Keratinocyte (primary cell): ENCODE results near the gene NAA10. TPM values are rescaled to one million over a fixed set of nuclear protein-coding genes. Genes with fewer than 3 reads are reported as not detected.

Source experiments
- DNase-seq: peaks from one replicate; pipeline ENCODE4 v3.0.0-alpha.2; 2011; ENCODE audit warnings: low read depth, missing footprints, low spot score
- FAIRE-seq: peaks from 2 replicates; lab custom pipeline; 2011; peaks lifted over from hg19 to GRCh38; lab: Jason Lieb, UNC
- H2AFZ ChIP-seq: 2 replicates; pipeline ENCODE4 v1.6.0; 2012; ENCODE audit warnings: low read length, control low read depth, inconsistent platforms; ENCODE audit not compliant: control insufficient read depth
- H3K27ac ChIP-seq: 2 replicates; pipeline ENCODE4 v1.5.1; 2011; ENCODE audit warnings: low read length; ENCODE audit not compliant: control insufficient read depth, insufficient read depth
- H3K27me3 ChIP-seq: 3 replicates; pipeline ENCODE4 v1.6.0; 2011; ENCODE audit warnings: low read length; ENCODE audit not compliant: control insufficient read depth, insufficient read depth; ENCODE audit errors: extremely low read depth
- H3K36me3 ChIP-seq, 2 experiments: 2 replicates in 1 of 2; 3 replicates in 1 of 2; pipeline ENCODE4 v1.5.1; 2011; ENCODE audit warnings: low read length in 2 of 2, mild to moderate bottlenecking in 1 of 2; ENCODE audit not compliant: control insufficient read depth in 2 of 2, insufficient read depth in 2 of 2; ENCODE audit errors: extremely low read depth in 1 of 2
- H3K4me1 ChIP-seq: 3 replicates; pipeline ENCODE4 v1.5.1; 2011; ENCODE audit warnings: low read length; ENCODE audit not compliant: control insufficient read depth, insufficient read depth; ENCODE audit errors: extremely low read depth
- H3K4me2 ChIP-seq: 3 replicates; pipeline ENCODE4 v1.6.0; 2011; ENCODE audit warnings: low read depth, low read length; ENCODE audit not compliant: control insufficient read depth, insufficient read depth; ENCODE audit errors: extremely low read depth
- H3K4me3 ChIP-seq, 3 experiments: fragments of 200-600 bp in 1 of 3; sonication (generic) in 1 of 3; 2 replicates in 2 of 3; 3 replicates in 1 of 3; pipeline ENCODE4 v1.5.1; 2011 to 2016; ENCODE audit warnings: low read length in 3 of 3, mild to moderate bottlenecking in 3 of 3, control low read depth in 2 of 3, inconsistent platforms in 1 of 3, low read depth in 1 of 3, mixed read lengths in 1 of 3, mixed run types in 1 of 3, moderate library complexity in 1 of 3; ENCODE audit not compliant: control insufficient read depth in 2 of 3, insufficient read depth in 2 of 3; ENCODE audit errors: extremely low read depth in 1 of 3
- H3K79me2 ChIP-seq: 2 replicates; pipeline ENCODE4 v1.6.0; 2012; ENCODE audit warnings: low read length; ENCODE audit not compliant: control insufficient read depth, insufficient read depth
- H3K9ac ChIP-seq: 3 replicates; pipeline ENCODE4 v1.6.0; 2011; ENCODE audit warnings: low read length; ENCODE audit not compliant: control insufficient read depth, insufficient read depth; ENCODE audit errors: extremely low read depth
- H3K9me1 ChIP-seq: 3 replicates; pipeline ENCODE4 v1.6.0; 2011; ENCODE audit warnings: low read length; ENCODE audit not compliant: control insufficient read depth, insufficient read depth; ENCODE audit errors: extremely low read depth
- H3K9me3 ChIP-seq: 2 replicates; pipeline ENCODE4 v1.5.1; 2012; ENCODE audit warnings: low read depth, low read length; ENCODE audit not compliant: control insufficient read depth
- H4K20me1 ChIP-seq: 3 replicates; pipeline ENCODE4 v1.6.0; 2011; ENCODE audit warnings: low read length; ENCODE audit not compliant: control insufficient read depth, insufficient read depth; ENCODE audit errors: extremely low read depth
- CTCF ChIP-seq, 3 experiments: IDR thresholded peaks in 1 of 3; conservative IDR thresholded peaks in 1 of 3; optimal IDR thresholded peaks in 1 of 3; 2 replicates in 2 of 3; 3 replicates in 1 of 3; pipeline versions ENCODE3 to v1.5.1; 2011; ENCODE audit warnings: low read length in 3 of 3, mild to moderate bottlenecking in 3 of 3, moderate library complexity in 2 of 3, control low read depth in 1 of 3, inconsistent platforms in 1 of 3; ENCODE audit not compliant: insufficient read depth in 2 of 3; ENCODE audit errors: extremely low read depth in 1 of 3
- EZH2 ChIP-seq: IDR thresholded peaks from one replicate; pipeline ENCODE4 v1.6.1; 2012; ENCODE audit warnings: inconsistent platforms, mild to moderate bottlenecking, low read length, moderate library complexity
- dilution Hi-C: fragments of 300-500 bp; cut with MboI; formaldehyde crosslinking; loops from one replicate; pipeline ENCODE4 v1.7.0; 2020; ENCODE audit warnings: low sequenced_read_pairs; ENCODE audit not compliant: extremely low pct_ligation_motif_present
- polyA plus RNA-seq, 5 experiments: library from polyadenylated mRNA; depleted of rRNA in 3 of 5; stranded (reverse) in 3 of 5; stranded (forward) in 1 of 5; unstranded in 1 of 5; fragments of >200 nt; gene quantifications; 1 replicate in 1 of 5; 2 replicates in 3 of 5; 3 replicates in 1 of 5; pipeline versions ENCODE4 v1.2.1 to v1.2.3, GENCODE V29; 2011 to 2012; ENCODE audit warnings: missing spikeins in 2 of 5, low read depth in 1 of 5, low replicate concordance in 1 of 5

NAA10 gene
- polyA plus RNA-seq, 1 donor (not counting 4 experiments of a cell fraction or from before 2014, with no cell fraction given) = 103 TPM

GRCh38 chrX:153969125-153969903, 34.5 kb upstream of the NAA10 start:
- H3K27me3 ChIP-seq = no peaks in the 10 kb centered on the region
- peak overlapping the region; percentile 99 for H3K9ac ChIP-seq
- FAIRE-seq (no peak), DNase-seq (no peak)
- dilution Hi-C loops = no loop called here
- H2AFZ ChIP-seq = no peak overlapping the region
- peaks cover 20% of the 10 kb centered on the region for H4K20me1 ChIP-seq
- H3K4me1 ChIP-seq = peaks cover 20% of the 10 kb centered on the region
- H3K79me2 ChIP-seq = peaks cover 73% of the 10 kb centered on the region
- TF ChIP-seq CTCF (optimal IDR thresholded peaks at IDR 0.05 in 1 of 3, IDR thresholded peaks at IDR 0.05 in 1 of 3, conservative IDR thresholded peaks at IDR 0.05 in 1 of 3; ENCODE audit: extremely low read depth in 1 of 3, insufficient read depth in 2 of 3, low read length in 3 of 3) (no peak), EZH2 (no peak)
- H3K27ac ChIP-seq = no peak overlapping the region
- H3K36me3 ChIP-seq = peaks cover 0 to 12% of the 10 kb centered on the region in 2 experiments
- H3K9me3 ChIP-seq = no peaks in the 10 kb centered on the region
- H3K4me3 ChIP-seq = peak overlapping the region; percentile 70 to 86 (median 84)
- peak overlapping the region; percentile 83 for H3K4me2 ChIP-seq
- H3K9me1 ChIP-seq = no peaks in the 10 kb centered on the region

GRCh38 chrX:153968754-153969124, 33.9 kb upstream of the NAA10 start:
- no peak for DNase-seq
- TF ChIP-seq CTCF (optimal IDR thresholded peaks at IDR 0.05 in 1 of 3, IDR thresholded peaks at IDR 0.05 in 1 of 3, conservative IDR thresholded peaks at IDR 0.05 in 1 of 3; ENCODE audit: extremely low read depth in 1 of 3, insufficient read depth in 2 of 3, low read length in 3 of 3) = no peak
- no peak for TF ChIP-seq EZH2
- Histone ChIP-seq H3K27ac (no peak overlapping the region), H2AFZ (no peak overlapping the region), H3K4me3 (peak overlapping the region in 2 of 3 experiments; percentile 70 to 84), H4K20me1 (peaks cover 20% of the 10 kb centered on the region), H3K27me3 (no peaks in the 10 kb centered on the region), H3K4me2 (peak overlapping the region; percentile 83), H3K4me1 (peaks cover 18% of the 10 kb centered on the region), H3K9ac (peak overlapping the region; percentile 99), H3K9me1 (no peaks in the 10 kb centered on the region), H3K79me2 (peaks cover 76% of the 10 kb centered on the region), H3K9me3 (no peaks in the 10 kb centered on the region), H3K36me3 (peaks cover under 1 to 12% of the 10 kb centered on the region in 2 experiments)
- dilution Hi-C loops = no loop called here
- FAIRE-seq = no peak
